SIG-M5 treated with dmso at 0.1 percent for 504 hours (cell line): ENCODE results near the gene SMOC1.

ENCODE experiments used
- DNase-seq: peaks from one replicate; lab custom pipeline; 2025; ENCODE audit not compliant: unreplicated experiment; lab: John Stamatoyannopoulos, UW

Gene SMOC1

DNA sequence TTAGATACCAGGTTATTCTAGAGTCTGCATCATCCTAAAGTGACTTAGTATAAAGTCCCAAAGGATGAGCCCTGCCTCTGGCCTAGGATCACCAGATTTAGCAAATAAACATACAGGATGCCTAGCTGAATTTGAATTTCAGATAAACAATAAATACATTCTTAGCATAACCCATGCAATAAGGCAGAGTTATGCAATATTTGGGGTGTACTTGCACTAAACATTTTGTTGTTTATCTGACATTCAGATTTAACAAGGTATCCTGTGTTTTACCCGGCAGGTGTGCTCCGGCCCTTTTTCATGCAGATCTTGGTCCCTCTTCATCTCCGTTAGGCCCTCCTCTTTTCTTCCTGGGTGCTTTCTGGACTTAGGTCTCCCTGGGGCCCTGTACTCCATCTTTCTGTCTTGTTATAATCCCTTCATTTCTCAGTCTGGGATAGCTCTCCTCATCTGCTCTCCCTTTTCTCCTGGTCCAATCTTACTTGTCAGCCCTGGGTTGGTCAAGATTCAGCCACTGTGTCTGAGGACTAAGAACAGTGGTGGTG is 18.1 kb upstream of the SMOC1 start:
- DNase-seq = no peak

DNA sequence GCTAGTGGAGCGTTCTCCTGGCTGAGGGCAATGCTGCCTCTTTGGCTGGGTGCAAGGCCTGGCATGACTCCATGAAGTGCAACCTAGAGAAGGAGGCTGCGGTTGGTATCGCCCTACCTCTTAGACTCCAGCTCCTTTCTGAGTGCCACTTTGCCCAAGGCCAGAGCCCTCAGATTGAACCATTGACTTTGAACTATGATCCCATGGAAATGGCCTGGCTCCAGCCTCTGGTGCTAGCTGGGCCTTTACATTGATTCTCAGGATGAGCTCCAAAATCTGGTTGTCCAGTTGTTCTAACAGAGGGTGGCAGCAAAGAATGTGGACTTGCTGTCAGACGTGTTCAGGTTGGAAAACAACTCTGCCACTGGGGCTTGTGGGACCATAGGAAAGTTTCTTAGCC is 16.1 kb upstream of the SMOC1 start:
- DNase-seq = no peak

DNA sequence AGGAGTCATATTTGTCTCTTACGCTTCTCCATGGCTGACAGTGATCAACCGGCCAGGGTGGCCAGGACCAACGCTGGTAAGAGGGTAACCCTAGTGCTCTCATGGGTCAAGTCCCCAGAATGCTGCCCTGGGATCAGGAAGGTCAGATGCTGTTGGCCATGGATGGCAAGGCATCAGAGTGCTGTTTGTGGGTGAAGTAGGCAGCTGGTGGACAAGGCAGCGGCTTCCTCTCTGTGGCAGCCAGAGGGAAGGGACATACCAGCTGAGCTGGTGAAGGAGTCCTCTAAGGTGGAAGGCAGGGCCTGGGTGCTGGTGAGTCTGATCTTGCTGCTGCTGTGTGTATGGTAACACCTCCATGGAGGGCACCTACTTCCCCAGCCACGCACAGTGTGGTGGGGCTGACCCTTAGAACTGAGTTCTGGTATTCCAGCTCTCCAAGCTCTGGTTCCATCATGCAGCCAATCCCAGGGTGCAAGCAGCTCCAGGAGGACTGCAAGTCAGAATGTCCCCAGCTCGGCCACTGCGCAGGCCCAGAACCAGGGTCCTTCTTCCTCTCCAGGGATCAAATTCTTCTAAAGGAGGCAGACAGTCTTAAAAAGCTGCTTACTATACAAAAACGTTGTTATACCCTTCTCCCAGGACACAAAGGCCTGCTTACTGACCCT is 13.4 kb upstream of the SMOC1 start:
- no peak for DNase-seq

DNA sequence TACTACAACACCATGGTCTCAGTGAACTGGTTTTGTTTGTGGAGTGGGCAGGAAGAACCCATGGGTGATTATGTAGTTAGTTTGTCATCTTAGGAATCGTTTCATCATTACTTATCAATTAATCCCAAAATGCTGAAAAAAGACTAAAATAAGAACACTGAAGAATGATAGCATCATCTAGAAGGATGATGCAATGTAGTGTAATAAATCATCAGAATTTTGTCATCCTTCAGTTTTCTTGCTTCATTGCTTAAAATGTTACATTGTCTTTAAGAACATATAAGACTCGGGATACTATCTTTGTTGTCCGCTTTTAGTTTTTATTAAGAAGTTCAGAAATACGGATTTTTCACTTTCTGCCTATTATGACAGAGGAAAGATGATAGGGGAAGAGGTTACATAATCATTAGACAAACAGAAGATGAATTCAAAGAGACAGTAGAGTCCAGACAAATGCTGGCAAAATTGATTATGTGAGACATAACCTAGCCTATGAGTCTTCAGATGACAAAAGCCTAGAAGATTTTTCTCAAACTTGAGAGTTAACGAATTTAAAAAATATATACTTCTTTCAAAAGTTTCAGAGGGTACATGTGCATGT is 10.8 kb upstream of the SMOC1 start:
- no peak for DNase-seq

DNA sequence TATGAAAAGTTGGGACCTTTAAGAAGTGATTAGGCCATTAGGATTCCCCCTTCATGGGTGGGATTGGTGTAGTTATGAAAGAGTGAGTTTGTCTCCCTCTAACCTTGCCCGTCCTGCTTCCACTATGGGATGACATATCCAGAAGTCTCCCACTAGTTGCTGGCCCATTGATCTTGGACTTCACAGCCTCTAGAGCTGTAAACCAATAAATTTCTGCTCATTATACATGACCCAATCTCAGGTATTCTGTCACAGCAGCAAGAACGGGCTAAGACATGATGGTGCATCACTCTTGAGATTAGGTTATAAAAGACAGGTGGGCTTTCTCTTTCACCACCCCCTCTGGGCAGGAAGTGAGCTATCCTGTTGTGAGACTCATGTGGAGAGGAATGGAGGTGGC is 8.6 kb upstream of the SMOC1 start:
- no peak for DNase-seq

DNA sequence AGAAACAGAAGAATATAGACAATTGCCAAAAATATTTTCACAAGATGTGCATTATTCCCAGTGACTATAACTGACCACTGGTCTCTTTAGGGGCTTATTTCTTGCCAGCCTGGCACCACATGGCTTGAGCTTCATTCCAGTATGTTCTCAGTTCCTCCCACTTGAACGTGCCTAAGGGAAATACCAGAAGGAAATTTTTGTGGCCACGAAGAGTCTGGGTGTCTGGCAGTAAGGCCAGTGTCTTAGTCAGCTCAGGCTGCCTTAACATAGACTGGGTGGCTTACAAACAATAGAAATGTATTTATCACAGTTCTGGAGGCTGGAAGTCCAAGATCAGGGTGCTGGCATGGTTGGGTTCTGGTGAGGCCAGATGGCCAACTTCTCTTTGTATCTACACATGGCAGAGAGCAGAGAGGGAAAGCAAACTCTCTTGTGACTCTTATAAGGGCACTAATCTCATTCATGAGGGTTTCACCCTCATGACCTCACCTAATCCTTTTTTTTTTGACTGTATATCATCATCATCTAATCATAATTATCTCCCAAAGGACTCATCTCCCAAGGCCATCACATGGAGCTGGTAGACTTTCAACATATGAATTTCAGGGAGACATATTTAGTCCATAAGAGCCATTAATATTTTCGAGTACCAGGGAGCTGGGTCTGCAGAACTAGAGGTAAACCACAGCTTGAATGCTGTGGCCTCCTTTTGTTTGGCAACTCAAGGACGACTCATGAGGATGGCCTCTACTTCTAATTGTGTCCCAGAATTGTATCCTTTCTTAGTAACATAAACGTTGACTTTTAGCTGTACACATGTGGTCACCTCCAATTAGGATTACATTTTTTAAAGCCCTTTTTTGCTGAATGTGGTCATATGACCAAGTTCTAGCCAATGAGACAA is 5.1 kb upstream of the SMOC1 start:
- no peak for DNase-seq

DNA sequence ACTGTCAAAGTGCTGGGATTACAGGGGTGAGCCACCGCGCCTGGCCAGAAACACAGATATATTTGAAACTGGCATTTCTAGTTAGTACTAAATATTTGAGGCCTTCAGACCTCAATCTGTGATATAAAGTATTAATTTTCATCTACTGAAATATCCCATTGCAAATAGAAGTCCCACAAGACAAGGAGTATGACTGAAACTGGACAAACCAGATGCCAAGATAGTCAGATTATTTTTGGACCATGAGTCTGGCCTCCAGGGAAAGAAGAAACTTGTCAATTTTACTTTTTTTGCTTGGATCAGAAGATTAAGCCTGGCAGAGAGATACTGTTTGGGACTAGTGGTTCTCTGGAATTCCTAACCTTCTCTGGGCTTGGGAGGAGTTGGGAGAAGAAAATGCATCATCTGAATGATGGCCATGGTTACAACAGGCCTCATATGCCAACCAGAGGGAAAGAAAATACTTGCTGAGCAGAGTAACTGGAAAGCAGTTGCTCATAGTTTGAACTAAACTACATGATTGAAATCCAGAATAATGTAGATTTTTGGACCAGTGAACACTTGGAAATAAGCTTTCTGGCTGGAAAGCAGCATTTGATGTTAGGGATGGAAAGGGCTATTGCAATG is 2.9 kb upstream of the SMOC1 start:
- no peak for DNase-seq

DNA sequence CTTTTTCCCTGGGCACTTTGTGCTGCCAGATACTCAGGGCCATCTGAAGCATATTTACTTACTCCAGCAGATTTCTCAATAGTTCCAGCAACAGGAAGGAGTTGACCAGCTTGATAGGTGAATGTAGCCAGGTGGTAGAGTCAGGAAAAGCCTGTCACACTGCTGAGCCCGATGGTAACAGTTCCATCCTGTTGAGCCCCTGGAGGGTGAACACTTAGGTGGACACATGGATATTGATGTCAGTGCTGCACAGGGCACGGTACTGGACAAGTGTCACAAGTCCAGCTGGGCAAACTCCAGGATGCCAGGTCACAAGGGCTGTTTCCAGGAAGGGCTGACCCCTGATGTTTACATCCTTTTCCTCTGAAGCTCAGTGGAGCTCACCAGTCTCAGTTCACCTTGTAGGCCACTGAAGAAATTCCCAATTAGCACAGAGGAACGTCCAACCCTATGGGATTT is 2.3 kb upstream of the SMOC1 start:
- peak; percentile 5 for DNase-seq

DNA sequence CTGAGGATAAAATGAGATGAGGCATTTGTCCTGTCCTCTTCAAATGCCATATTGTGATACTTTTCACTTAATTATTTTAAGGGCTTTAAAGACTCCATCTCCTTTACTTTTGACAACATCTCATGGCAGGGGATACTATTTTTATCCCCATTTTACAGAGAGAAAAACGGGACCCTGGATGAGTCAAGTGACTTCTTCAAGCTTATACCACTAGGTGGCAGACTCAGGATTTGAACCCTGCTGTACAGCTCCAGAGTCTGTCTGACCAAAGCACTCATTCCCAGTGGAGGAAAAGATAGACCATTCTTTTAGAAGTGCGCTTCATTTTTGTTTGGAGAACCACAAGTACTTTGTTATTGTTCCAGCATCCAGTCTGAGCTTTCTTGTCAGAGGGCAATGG is 1.7 kb upstream of the SMOC1 start:
- DNase-seq = no peak

DNA sequence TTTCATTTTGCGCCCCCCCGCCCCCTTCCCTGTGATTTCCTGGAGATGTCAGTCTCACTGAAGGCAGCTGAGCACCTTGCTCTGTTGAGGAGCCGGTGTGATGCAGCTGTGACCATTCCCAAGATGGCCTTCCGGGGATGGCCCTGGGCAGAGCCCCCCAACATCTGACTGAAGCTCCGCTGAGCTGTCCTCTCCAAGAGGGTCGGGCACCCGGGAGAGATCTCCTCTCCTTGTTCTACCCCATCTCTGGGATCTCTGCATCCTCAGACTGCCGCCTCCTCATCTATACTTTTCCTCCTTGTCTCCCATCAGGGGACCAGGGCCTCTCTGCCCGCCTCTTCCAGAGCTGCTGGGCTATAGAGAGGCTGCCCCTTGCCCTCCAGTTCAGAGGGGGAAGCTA is 965 bp upstream of the SMOC1 start:
- DNase-seq = no peak

DNA sequence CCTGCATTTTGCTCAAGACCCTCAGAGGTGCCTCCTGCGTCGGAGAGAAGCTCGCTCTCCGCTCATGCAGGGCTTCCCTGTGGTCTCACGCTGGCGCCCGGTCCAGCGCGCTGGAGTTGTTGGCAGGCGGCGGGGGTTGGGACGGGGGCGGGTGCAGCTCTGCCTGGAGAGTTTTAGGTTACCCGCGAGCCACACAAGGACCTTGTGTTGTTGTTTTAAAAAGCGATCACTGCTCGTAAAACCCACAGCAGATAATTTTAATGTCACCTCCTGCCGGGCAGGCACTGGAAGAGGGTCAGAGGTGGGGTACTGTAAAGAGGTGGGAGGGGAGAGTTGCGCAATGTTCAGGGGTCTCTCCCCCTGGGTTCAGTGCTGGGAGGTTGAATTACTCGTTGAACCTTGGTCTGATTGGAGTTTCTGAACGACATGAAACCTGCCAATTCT is 850 bp downstream of the SMOC1 start:
- no peak for DNase-seq

DNA sequence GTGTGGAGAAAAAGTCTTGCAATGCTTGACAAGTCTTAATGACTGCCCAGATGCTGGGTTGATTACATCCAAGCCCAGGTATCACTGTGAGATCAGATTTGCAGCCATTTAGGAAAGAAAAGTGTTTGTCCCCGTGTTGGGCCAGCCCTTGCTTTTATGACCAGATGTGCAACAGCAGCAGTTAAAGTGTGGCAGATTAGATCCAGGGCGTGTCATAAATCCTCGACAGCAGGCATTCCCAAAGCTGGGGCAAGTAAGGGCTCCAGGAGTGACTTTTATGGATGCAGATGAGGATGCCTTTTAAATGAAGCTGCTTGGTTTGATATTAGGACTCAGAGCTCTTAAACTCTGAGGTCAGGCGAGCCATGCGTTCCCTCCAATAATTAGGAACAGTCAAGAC is 1.7 kb downstream of the SMOC1 start:
- DNase-seq = no peak

DNA sequence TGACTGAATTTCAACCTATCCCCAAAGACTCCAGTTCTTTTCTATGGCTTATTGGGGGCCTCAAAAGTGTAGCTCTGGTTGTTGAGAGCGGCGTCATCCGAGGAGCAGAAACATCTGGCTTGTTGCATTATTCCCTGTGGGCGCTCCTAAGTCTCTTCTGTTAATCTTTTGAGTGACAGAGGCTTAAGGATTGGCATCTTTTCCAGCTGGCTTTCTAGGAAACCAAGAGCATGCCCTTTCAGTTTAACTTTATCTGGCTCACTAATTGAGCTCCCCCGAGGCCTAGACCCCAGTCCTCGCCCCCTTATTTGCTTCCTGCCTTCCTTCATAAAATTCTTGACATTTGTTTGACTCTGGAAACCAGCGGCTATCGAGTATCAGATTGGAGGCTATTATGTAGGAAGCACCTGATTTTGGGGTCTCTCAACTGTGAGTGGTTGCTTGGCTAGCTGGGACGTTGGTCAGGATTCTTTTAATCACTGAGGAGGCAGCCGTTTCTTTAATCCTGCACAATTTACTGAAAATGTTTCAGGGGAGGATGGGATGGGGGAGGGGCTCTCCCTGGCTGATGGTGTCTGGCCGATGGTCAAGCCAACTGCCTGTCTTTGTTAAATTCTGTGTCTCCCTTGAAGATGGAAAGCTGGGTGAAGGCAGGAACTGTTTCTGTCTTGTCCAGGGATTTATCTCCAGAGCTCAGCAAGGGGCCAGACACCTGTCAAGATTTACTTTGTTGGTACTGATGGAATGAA is 3.1 kb downstream of the SMOC1 start:
- no peak for DNase-seq

DNA sequence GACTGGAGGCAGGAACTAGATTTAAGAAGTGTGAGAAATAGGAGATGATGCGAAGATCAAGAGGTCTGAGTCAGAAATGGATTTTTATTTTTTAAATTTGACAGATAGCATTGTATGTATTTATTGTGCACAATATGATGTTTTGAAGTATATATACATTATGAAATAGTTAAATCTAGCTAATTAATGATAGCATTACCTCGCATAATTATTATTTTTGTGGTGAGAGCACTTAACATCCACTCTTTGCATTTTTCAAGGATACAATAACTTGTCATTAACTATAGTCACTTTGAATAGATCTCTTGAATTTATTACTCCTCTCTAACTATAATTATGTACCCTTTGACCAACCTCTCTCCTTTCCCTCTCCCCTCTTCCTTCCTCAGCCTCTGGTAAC is 3.7 kb downstream of the SMOC1 start:
- no peak for DNase-seq

DNA sequence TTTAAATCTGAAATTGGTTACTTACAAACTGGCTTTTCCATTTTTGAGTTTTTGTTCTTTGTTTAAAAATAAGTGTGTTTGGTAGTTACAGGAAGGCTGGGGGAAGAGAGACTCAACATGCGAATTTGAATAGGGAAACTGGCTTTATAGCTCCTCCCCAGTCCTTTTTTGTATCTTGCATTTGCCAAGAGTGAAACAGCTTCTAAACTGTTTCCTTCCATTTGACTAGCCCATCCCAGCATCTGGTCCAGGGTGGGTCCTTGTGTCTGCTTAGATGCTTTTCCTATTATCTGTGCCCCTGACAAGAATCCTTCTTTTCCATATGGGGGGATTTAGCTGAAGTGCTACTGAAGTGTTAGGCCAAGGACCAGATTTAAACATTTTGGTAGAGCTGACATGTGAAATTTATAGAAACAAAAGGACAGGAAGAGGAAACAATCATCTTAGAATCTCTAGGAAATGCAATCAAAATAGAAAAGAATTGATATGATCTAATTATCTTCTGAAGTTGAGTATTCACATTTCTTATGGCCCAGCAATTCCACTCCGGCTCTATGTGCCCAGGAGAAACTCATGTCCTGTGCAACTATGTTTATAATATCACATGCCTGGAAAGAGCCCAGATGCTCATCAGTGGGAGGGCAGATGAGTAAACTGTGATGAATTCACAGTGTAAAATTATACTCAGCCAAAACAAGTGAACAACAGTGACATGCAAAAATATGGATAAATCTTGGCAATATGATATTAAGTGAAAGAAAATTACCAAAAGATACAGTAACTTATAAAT is 7.4 kb downstream of the SMOC1 start:
- no peak for DNase-seq

DNA sequence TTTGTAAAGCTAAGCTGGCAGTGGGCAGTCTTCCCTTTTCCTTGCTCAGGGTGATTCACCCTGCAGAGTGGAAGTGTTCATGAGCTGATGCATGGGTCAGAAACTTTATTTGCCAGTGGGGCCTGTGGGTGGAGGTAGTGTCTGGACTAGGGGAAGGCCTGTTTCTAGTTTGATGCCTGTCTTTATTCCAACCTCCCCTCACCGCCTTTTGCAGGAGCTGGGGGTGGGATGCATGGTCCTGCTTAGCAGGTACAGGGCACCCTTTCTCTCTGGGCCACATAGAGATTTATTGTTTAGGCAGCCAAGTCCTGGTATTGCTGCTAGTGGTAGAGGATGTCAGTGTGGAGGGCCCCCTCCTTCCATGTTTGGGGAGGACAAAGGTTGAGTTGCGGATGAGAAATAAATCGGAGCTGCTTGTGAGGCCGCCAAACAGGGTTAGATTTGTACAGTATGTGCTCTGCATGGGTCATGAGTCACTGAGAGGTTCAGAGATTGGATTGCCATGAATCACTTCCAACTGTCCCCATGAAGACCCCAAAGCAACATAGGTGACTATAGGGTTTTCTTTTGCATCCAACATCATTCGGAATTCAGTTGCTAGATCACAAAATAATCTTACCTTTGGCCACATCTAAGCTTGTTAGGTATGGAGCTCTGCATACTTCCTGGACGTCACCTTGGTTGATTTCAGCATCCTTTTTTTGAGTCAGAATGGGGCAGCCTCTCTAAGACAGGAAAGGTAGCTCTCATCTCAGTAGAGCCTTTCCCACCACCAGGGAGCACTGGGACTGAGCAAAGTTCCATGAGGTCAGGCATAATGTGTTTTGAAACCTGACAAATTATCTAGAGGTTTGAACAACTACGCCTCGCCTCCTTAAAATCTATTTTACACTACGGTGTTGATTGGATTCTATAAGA is 8.8 kb downstream of the SMOC1 start:
- no peak for DNase-seq

DNA sequence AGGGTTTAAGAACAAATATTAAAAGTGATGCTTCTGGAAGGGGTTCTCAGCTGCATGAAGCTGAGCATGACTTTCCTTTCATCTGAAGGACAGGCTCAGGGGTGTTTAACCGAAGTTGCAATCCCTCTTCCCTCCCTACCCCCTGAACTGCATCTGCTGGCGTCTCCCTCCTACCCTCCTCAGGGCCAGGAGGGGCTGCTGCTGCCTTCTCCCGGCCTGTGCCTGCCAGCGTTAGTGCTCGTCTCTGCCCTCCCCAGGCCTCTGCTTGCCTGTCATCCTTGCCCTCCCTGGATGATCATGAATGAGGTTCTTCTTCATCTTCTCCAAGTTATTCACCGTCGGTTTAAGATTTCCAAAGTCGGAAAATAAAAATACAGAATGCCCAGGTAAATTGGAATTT is 12.2 kb downstream of the SMOC1 start:
- DNase-seq = no peak

DNA sequence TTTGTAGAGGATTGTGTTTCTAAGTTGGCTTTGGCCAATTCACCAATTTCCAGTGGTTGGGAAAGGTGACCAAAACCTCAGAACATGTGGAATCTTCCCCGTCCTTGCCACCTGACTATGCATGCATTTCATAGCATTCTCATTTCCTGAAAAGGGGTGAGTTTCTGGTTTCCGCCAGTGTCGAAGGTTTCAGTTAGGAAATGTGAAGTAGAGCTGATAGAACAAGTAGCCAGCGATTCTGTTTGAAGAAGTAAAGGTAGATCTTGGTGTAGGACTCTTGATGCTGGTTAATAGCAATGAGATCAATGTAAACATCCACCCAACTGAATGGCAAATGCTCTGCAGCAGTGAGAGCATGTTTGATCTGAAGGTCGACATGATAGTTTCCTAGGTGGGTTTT is 15.9 kb downstream of the SMOC1 start:
- no peak for DNase-seq

DNA sequence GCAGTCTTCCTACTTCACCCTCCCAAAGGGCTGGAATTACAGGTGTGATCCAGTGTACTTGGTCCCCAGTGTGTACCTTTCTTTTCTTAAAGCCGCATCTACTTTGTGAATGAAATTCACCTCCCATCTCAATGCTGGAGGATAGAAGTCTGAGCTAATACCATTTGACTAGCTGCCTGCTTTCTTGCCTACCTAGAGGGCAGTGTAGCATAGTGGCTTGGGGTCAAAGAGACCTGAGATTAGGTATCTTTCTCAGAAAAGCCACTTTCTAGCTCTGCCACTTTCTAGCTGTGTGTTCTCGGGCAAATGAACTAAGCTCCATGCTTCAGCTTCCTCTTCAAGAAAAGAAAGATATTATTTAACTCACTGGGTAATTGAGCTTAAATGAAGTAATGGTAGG is 16.9 kb downstream of the SMOC1 start:
- no peak for DNase-seq
